Measurements from ENCODE around the gene SIRT2.

DNA sequence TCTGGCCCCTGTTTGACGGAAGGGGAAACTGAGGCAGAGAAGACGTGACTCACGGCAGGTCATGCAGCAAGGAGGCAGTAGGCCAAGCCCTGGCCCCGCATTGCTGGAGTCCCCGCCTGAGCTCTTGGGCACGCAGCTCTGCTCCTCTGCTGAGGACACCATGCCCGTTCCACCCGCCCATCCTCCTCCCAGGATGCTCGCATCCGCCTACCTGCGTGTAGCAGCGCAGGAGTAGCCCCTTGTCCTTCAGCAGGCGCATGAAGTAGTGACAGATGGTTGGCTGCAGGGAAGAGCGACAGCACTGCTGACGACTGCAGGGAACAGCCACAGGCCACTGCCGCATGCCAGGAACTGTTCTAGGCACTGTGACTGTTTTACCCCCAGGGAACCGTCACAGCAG, 10.5 kb downstream of the SIRT2 start:
- TF ChIP-seq, protein P1, sequence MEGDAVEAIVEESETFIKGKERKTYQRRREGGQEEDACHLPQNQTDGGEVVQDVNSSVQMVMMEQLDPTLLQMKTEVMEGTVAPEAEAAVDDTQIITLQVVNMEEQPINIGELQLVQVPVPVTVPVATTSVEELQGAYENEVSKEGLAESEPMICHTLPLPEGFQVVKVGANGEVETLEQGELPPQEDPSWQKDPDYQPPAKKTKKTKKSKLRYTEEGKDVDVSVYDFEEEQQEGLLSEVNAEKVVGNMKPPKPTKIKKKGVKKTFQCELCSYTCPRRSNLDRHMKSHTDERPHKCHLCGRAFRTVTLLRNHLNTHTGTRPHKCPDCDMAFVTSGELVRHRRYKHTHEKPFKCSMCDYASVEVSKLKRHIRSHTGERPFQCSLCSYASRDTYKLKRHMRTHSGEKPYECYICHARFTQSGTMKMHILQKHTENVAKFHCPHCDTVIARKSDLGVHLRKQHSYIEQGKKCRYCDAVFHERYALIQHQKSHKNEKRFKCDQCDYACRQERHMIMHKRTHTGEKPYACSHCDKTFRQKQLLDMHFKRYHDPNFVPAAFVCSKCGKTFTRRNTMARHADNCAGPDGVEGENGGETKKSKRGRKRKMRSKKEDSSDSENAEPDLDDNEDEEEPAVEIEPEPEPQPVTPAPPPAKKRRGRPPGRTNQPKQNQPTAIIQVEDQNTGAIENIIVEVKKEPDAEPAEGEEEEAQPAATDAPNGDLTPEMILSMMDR (IDR thresholded peaks at IDR 0.05), result no peak
- no peak for TF ChIP-seq POLR2A (IDR thresholded peaks at IDR 0.05)
- TF ChIP-seq POLR2AphosphoS5 (IDR thresholded peaks at IDR 0.05), result no peak

Data from breast epithelium (tissue), 3 donors.